GM18873 (cell line): ENCODE data around the gene CTDSPL.

Experiments
- ATAC-seq: cut with Tn5 transposase; IDR thresholded peaks from one replicate; pipeline ENCODE4 v1.9.1; 2021; ENCODE audit warnings: mild to moderate bottlenecking, moderate library complexity, moderate number of reproducible peaks; ENCODE audit not compliant: unreplicated experiment, low FRiP score

CTDSPL gene

DNA sequence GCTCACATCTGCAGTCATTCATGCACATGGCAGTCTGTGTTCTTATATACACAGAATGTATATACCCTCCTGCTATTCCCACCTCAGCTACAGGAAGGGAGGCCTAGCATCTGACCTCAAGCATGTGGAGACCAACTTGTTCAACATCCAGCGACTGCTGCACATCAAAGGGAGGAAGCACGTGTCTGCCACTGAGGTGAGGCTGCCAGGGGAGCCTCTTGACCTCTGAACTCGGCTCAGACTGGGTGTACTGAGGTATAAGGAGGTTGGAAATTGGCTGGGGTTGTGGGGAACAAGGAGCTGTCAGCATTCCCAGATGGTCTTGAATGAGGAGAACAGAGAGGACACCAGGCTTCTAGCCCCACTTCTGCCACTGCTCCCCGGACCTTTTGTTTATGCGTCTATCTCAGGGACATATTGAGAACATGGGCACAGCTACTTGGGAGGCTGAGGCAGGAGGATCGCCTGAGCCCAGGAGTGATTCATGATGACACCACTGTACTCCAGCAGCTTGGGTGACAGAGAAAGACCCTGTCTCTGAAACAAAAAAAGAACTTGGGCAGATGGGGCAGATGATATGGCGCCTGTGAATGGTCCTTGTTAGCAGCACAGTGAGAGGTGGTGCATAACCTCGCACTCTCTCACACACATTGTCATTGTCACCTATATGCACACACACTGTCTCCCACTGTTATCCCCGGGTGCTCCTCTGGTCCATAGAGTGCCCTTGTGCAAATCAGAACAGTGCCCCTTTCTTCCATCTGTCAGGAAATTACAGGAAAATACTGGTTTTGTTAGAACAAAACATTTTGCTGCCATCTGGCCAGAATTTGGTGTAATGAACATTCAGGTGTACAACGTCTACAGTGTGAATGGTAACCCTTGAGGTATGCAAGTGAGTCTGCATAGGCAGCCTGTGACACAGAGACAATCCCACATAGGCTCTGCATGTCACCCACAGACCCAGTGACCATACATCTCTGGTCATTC is 134.3 kb downstream of the CTDSPL start:
- ATAC-seq: no peak

DNA sequence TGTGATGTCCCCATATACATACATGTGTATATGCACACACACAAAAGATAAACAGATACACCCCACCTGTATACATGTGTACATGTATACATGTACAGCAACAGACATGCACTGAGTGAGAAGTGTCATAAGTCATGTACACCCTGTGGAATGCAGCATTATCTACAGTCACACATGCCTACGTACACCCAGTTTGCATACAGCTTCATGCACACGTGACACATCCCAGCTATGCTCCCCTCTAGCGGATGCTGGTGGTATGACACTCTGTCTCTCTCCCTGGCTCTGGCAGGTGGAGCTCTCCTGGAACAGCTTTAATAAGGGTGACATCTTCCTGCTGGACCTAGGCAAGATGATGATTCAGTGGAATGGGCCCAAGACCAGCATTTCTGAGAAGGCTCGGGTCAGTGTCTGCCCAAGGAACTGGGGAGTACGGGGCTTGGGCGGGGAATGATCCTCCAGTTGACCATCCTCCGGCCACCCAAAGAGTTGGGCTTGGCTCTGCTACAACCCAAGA is 135.2 kb downstream of the CTDSPL start:
- peak; percentile 63 for ATAC-seq

DNA sequence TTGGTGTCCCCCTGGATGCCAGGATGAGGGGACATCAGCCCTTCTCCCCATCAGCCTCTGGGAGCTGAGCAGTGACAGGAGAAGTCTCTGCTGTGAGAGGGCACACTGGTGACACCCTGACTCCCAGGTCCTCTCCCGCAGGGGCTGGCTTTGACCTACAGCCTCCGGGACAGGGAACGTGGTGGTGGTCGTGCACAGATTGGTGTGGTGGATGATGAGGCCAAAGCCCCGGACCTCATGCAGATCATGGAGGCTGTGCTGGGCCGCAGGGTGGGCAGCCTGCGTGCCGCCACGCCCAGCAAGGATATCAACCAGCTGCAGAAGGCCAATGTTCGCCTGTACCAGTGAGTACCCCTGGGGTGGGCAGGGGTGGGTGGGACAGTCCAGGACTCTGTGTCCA is 135.7 kb downstream of the CTDSPL start:
- ATAC-seq: no peak

DNA sequence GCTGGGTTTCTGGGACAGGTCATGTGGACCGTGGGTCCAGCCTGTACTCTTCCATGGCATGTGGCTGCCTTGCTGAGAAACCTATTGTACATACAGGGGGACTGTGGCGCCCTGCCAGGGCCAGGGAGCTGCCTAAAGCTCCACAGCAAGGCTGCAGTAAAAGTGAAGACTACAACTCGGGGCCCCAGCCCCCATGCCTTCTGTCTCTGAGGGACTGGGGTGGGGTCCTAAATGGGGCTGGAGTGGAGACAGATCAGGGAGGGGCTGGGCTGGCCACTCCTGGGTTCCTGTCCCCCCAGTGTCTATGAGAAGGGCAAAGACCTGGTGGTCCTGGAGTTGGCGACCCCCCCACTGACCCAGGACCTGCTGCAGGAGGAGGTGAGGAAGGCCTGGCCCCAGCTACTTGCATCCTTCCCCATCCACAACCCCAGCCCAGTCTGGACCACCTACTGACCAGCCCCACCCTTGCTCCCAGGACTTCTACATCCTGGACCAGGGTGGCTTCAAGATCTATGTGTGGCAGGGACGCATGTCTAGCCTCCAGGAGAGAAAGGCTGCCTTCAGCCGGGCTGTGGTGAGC is 136.2 kb downstream of the CTDSPL start:
- no peak for ATAC-seq

DNA sequence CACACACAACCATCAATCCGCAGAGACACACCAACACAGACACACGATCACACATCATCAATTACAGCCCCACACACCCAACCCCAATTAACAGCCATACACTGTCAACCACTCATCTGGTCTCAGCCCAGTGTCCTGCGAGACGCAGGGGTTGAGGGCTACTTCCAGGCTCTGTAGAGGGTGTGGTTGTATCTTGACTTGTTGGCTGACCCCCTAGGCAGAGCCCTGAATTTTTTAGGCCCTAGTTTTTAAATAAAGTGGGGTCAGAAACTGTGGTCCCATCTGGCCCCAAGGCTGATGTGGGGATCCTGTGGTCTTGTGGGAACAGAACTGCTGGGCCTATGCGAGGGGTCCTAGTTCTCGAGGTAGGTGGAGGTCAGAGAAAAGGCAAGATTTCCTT is 138.2 kb downstream of the CTDSPL start:
- no peak for ATAC-seq

DNA sequence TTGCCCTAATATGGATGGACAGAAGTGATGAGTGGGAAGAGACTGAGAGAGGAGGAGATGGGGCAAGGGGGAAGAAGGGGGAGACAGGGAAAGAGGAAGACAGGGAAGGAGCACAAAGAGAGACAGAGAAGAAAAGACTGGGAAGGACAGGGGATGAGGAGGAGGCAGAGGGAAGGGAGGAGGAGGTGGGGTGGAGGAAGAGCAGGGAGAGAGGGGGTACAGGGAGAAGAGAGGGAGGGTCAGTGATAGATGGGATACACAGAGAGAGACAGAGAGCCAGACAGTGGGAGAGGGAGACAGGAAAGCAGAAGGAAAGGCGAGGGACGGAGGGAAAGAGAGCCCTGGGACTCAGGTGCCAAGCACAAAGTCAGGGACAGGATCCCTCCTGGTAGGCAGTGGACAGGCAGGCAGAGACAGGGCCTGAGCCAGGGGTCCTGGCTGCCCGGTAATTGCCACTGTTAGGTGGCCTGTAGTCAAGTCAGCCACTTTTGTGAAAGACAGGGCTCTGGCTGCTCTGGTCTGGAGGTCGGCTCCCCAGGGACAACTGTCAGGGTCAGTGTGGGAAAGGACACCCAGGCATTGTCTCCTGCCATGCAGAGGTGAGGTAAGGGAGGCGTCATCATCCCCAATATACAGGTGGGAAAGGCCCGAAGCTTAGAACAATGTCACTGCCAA is 138.7 kb downstream of the CTDSPL start:
- no peak for ATAC-seq

DNA sequence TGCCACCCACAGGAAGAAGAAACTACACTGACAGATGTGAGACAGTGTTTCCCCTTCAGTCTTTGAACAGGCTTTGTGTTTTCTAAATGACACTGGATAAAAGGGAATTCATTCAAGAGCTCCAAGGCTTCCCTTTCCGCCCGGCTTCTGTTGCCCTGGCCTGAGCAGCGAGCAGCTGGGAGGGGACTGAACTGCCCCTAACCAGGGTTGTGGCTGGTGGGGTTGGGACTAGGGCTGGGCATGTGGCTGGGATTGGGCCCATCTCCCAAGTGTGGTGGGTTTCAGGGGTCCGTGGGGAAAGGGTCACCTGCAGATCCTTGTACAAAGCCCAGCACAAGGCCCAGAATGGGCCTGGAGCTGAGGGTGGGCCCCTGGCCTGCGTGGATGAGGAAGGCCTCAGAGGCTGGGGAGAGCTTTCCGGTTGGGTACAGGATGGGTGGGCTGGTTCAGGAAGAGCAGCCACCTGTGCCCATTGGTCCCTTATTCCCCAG is 139.3 kb downstream of the CTDSPL start:
- no peak for ATAC-seq

DNA sequence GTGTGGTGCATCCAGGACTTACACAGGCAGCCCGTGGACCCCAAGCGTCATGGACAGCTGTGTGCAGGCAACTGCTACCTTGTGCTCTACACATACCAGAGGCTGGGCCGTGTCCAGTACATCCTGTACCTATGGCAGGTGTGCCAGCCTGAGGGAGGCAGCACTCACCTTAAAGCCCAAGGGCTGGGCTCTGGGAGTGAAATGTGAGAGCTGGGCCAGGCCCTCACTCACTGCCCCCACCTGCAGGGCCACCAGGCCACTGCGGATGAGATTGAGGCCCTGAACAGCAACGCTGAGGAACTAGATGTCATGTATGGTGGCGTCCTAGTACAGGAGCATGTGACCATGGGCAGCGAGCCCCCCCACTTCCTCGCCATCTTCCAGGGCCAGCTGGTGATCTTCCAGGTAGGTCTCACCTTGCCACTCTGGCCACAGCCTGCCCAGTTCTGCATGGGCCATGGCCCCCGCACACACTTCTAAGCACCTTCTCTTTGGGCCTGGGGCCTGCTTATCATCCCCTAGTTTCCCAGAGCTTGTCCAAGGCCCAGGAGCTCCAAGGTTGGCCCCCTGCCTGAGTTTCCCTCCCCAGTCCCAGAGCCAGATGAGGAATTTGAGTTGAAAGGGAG is 139.9 kb downstream of the CTDSPL start:
- ATAC-seq: no peak

DNA sequence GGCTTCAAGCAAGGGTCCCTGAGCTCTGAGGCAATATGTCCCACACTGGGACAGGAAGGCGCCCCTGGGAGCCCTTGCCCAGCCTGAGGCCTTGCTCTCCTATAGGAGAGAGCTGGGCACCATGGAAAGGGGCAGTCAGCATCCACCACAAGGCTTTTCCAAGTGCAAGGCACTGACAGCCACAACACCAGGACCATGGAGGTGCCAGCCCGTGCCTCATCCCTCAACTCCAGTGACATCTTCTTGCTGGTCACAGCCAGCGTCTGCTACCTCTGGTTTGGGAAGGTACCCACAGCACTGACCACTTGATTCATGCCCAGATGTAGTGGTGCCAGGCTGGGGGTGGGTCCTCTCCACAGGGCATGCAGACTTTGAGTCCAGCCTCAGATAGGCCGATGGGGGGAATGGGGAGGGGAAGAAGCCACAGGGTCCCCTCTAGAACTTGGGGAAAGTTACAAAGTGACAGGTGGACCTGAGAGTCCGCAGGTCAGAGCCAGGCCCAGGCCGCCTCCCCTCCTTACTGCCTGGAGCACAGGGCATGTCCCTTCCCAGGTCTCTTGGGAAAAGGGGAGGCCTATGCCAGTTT is 140.7 kb downstream of the CTDSPL start:
- no peak for ATAC-seq

DNA sequence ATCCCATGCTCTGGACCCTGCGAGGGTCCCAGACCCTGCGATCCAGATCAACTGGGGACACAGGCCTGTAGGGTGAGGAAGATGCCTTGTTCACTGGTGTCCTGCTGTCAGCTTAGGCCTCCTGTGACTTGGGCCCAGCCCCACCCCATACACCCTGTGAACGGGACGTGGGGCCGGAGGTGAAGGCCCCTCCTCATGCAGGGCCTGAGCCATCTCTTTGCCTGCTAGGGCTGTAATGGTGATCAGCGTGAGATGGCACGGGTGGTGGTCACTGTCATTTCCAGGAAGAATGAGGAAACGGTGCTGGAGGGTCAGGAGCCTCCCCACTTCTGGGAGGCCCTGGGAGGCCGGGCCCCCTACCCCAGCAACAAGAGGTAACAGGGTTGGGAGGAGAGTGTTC is 141.3 kb downstream of the CTDSPL start:
- ATAC-seq: no peak

DNA sequence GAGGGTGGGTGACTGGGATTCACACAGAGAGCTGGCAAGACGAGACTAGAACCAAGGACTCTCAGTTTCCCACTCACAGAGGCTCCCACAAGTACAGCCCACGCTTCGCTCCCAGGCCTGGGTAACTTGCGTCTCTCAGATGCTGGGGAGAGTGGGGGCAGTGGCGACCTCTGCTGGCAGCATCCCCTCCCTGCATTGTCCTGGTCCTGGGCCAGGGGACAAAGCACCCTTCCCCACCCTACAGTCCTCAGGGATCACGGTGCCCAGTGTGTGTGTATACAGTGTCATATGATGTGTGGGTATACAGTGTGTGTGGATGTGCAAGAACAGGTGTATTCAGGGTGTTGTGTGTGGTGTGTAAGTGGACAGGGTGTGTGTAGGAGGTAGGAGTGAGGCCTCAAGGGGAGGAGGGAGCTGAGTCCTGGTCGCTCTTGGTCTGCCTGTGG is 141.7 kb downstream of the CTDSPL start:
- no peak for ATAC-seq

DNA sequence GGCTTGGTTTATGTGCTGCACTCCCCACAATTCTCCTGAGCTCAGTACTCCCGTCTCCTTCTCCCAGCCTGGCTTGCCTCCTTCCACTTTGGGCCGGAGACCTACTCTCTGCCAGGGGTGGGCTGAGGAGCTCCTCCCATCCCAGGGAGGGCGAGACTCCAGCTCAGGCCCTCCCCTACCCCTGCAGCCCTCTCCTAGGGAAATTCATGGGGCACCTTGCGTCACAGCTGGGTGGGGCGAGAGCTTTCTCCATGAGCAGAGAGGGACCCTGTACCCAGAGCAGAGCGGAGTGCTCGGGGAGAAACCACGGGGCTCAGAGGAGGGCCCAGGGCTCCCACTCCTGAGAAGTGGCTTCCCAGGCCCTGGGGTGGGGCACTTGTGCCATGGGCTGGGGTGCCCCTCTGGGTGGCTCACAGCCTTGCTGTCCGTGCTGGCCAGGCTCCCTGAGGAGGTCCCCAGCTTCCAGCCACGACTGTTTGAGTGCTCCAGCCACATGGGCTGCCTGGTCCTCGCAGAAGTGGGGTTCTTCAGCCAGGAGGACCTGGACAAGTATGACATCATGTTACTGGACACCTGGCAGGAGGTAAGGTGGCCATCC is 142.2 kb downstream of the CTDSPL start:
- ATAC-seq: no peak

DNA sequence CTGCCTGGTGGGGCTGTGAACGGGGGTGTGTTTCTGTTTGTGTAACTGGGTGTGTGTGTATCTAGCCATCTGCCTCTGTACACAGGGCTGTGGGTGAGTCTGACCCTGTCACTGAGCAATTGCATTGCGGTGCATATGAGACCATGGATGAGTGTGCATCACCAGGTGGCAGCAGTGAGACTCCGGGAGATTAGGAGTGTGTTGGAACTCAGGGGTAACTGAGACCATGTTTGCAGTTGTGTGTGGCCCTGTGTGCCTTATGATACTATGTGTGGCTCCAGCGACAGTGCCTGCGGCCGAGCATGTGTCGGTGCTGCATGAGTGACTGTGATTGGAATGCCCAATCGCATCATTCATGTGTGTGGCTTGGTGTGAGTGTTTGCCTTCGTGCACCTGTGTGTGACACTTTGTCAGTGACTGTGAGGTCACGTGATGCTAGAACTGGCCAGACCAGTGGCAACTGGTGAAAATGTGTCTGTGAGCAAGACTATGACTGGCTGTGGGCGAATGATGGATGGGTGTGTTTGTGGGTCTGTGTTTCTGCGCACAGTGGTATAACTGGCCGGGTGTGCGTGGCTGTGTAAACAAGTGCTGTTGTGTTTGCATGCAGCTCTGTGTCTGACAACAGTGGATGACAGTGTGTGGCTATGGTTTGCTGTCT is 142.9 kb downstream of the CTDSPL start:
- peak; percentile 54 for ATAC-seq

DNA sequence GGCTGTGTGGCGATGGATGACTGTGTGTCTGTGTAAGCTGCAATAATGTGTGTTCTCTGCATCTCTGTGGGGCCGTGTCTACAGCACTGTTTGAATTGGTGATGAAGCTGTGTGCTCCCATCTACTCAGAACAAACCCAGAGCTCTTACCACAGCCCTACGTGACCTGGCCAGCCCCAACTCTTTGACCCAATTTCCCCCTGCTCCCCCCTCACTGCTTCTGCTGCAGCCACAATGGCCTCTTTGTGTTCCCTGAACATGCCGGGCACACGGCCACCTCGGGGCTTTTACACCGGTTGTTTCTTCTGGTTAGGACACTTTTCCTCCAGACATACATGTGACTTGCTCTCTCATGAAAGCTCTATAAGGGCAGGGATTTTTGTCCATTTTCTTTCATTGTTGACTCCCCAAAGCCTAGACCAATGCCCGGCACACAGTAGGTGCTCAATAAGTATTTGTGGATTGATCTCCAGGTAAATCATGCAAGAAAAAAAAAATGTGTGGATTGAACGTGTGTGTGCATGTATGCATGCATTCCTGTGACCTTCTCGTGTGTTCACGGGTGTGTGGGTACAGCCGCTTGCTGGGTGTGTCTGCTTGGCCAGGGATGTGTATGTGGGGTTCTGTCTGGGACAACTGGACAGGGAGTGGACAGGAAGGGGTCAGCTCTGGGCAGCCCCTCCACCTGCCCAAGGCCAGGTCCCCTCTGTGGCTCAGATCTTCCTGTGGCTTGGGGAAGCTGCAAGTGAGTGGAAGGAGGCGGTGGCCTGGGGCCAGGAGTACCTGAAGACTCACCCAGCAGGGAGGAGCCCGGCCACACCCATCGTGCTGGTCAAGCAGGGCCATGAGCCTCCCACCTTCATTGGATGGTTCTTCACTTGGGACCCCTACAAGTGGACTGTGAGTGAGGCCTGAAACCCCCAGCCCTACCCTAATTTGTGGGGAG is 143.7 kb downstream of the CTDSPL start:
- no peak for ATAC-seq

DNA sequence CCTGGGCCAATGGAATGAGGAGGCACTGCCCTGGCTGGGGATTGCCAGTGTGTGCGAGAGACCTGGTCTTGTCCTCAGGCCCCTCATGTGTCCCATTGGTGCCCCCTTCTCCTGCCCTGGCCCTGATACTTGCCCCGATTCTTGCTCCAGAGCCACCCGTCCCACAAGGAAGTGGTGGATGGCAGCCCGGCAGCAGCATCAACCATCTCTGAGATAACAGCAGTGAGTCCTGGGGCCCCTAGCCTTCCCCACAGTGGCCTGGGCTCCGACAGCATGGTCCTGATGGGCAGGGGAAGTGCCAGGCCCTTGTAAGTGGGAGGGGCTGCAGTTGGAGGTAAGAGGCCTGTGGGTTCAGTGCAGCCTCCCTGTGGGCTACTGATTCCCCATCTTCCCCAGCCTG is 144.4 kb downstream of the CTDSPL start:
- ATAC-seq: no peak

DNA sequence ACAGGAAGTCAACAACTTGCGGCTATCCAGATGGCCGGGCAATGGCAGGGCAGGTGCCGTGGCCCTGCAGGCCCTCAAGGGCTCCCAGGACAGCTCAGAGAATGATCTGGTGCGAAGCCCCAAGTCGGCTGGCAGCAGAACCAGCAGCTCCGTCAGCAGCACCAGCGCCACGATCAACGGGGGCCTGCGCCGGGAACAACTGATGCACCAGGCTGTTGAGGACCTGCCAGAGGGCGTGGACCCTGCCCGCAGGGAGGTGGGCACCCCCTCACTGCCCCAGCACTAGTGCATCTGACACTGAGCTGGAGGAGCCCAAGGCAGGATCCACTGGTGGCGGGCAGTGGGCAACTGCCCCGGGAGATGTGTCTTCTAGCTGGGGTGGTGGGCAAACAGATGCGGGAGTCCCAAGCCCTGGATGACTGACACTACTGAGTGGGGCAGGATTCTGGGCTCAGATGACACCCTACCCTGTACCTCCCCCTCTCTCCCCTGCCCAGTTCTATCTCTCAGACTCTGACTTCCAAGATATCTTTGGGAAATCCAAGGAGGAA is 144.8 kb downstream of the CTDSPL start:
- ATAC-seq: no peak

DNA sequence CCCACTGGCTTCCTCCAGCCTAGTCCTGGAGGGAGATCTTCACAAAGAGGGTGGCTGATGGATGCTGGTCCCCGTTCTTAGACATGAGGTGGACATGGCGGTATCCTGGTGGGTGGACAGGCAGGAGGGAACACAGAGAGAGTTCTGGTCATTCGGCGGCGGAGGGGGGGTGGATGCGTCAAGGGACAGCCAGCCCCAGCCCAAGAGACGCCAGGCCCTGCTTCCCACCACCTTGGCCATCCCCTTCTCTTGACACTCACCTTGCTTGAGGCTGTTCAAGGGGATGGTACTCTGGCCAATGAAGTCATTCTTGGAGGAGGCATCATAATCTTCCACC is 146.0 kb downstream of the CTDSPL start:
- ATAC-seq: no peak

DNA sequence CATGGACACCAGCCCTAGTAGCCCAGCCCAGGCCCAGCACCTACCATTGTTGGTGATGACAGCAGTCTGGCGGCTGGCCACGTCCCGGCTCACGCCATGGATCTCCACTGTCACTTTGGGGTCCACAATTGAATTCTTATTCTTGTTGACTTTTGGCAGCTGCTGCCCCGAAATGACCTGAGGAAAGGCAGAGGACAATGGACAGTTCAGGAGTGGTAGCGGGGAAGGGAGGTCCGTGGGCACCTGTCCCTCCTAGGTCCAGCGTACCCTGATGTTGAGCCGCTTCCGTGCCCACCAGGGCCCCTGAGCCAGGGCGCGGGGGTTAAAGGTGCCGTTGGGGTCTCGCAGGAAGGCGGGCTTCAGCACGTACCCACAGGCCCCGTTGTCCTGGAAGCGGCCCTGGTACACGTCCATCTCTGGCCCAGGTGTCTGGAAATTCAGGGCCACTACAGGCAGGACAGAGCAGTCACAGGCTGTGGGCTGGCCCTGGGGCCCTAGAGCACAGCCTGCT is 146.6 kb downstream of the CTDSPL start:
- ATAC-seq: no peak
